Esophagus (tissue), 2 donors: ENCODE measurements around the gene CYTH2. TPM values are rescaled to one million over a fixed set of nuclear protein-coding genes. Genes with fewer than 3 reads are reported as not detected.

Experiments
- H3K27ac ChIP-seq, 2 donors: one replicate each; pipeline ENCODE4 v1.5.1; 2013; ENCODE audit warnings: low read depth in 2 of 2, mild to moderate bottlenecking in 2 of 2, inconsistent platforms in 1 of 2, low read length in 1 of 2, moderate library complexity in 1 of 2
- H3K27me3 ChIP-seq, 2 donors: one replicate each; pipeline ENCODE4 v1.6.1; 2013; ENCODE audit warnings: low read length in 2 of 2, control low read depth in 1 of 2, mild to moderate bottlenecking in 1 of 2; ENCODE audit not compliant: insufficient read depth in 2 of 2, control insufficient read depth in 1 of 2
- H3K36me3 ChIP-seq, 2 donors: one replicate each; pipeline ENCODE4 v1.6.1; 2013; ENCODE audit warnings: low read length in 1 of 2; ENCODE audit not compliant: control insufficient read depth in 2 of 2, insufficient read depth in 2 of 2
- H3K4me1 ChIP-seq, 2 donors: one replicate each; pipeline ENCODE4 v1.6.1; 2013; ENCODE audit warnings: low read length in 1 of 2; ENCODE audit not compliant: control insufficient read depth in 2 of 2, insufficient read depth in 2 of 2
- H3K4me3 ChIP-seq, 2 donors: one replicate each; pipeline ENCODE4 v1.5.1; 2013; ENCODE audit warnings: low read length in 2 of 2, mild to moderate bottlenecking in 2 of 2, low read depth in 1 of 2, moderate library complexity in 1 of 2
- H3K9me3 ChIP-seq, 2 donors: one replicate each; pipeline ENCODE4 v1.6.1; 2013; ENCODE audit warnings: mild to moderate bottlenecking in 2 of 2, low read depth in 1 of 2, low read length in 1 of 2, moderate library complexity in 1 of 2; ENCODE audit not compliant: control insufficient read depth in 2 of 2, insufficient read depth in 1 of 2
- WGBS, 2 donors: extraction: QIAGEN DNeasy Blood & Tissue Kit; methylation state at CpG; one replicate each; pipeline ENCODE4 v1.1.7; 2013; 5-methylcytosine and 5-hydroxymethylcytosine counted together
- polyA plus RNA-seq, 2 donors: library from polyadenylated mRNA; stranded (reverse); fragments of 200-250 nt; gene quantifications; one replicate each; pipeline ENCODE4 v1.2.3, GENCODE V29; 2013
- donor health status: healthy with polysubstance abuse.
- donor health status: Bipolar disorder and iron deficiency.

The CYTH2 gene, protein sequence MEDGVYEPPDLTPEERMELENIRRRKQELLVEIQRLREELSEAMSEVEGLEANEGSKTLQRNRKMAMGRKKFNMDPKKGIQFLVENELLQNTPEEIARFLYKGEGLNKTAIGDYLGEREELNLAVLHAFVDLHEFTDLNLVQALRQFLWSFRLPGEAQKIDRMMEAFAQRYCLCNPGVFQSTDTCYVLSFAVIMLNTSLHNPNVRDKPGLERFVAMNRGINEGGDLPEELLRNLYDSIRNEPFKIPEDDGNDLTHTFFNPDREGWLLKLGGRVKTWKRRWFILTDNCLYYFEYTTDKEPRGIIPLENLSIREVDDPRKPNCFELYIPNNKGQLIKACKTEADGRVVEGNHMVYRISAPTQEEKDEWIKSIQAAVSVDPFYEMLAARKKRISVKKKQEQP
- 10 to 100 TPM; 52.2 to 59.3 TPM for polyA plus RNA-seq

DNA sequence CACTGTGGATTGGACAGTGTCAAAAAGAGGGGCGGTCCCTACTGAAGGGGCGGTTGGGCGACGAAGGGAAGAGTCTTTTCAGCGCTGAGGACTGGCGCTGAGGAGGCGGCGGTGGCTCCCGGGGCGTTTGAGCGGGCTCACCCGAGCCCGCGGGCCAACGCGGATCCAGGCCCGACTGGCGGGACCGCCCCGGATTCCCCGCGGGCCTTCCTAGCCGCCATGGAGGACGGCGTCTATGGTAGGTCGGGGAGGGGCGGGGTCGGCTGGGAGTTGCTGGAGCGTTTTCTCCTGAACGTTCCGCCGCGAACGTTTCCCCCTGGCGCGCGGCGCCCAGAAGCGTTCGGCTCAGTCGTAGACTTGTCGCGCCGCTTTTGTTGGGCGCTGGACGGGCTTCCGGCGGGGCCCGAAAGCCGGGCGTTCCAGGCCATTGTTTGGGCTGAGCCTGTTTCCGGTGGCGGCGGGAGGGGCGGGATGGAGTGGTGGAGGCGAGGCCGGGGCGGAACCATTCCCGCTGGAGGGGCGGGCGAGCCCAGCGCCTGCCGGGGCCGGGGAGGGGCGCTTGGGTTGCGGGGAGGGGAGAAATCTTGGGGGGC is at the start of gene CYTH2:
CYTH2 (plus strand) TSS at position 81 of the 593 bp plus-strand sequence; CDS start at position 220, 139 bp downstream.
- H3K36me3 ChIP-seq, result peaks cover 18 to 35% of the 10 kb centered on the region in 2 donors
- H3K4me1 ChIP-seq, result peaks cover 4 to 10% of the 10 kb centered on the region in 2 donors
- 0 to 1% methylated on average over 65 to 66 of the region's 66 CpGs for WGBS, 2 donors
- H3K27me3 ChIP-seq, result no peaks in the 10 kb centered on the region
- no peaks in the 10 kb centered on the region for H3K9me3 ChIP-seq
- H3K4me3 ChIP-seq, result peak within 1 kb of the TSS; percentile 78 to 92
- H3K27ac ChIP-seq, result peak within 1 kb of the TSS; percentile 97 to 100

DNA sequence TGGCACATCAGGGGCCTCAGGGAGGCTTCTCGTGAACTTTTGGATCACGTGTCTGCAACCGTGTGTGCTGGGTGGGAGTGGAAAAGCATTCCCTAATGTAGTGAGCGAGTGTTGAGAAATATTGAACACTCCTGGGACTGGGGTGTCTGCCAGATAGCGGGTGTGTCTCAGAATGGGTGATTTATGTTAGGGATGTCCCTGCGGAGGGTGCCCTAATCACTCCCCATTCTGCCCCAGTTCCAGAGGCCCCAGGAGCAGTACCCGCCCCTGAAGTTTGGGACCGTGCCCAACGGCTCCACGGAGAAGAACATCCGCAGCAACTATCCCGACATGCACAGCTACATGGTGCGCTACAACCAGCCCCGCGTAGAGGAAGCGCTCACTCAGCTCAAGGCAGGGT is 47.6 kb upstream of the CYTH2 start:
- Histone ChIP-seq H3K4me3 (no peak overlapping the region), H3K27ac (no peak overlapping the region), H3K4me1 (peaks cover 2 to 3% of the 10 kb centered on the region in 2 donors), H3K36me3 (no peaks in the 10 kb centered on the region), H3K9me3 (no peaks in the 10 kb centered on the region), H3K27me3 (no peaks in the 10 kb centered on the region)
- 58 to 67% methylated on average over 16 of the region's 16 CpGs for WGBS, 2 donors

DNA sequence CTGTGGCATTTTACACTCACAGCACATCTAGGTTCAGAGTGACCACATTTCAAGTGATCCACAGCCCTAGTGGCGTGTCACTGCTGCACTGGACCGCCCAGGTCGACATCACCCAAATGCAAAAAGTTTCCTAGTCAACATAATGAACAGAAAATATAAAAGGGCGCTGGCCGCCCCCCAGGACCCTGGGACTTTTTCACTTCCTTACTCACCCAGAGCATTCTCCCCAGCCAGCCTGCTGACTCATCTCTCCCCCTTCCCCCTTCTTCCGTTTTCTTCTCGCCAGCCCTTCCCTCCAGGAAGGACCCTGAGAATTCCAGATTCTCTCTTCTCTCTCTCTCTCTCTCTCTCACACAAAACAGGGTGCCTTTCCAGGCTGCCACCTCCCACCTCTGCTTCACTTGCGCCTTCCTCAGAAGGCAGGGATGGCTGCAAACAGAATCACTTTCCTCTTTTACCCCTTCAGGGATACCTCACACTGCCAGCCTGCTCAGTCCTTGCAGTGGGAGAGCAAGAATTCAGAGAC is 44.4 kb upstream of the CYTH2 start:
- Histone ChIP-seq H3K27me3 (no peaks in the 10 kb centered on the region), H3K27ac (no peak overlapping the region), H3K36me3 (no peaks in the 10 kb centered on the region), H3K4me1 (peaks cover 2 to 3% of the 10 kb centered on the region in 2 donors), H3K4me3 (no peak overlapping the region), H3K9me3 (no peaks in the 10 kb centered on the region)
- WGBS, 2 donors, result 30 to 38% methylated on average over 8 of the region's 8 CpGs

DNA sequence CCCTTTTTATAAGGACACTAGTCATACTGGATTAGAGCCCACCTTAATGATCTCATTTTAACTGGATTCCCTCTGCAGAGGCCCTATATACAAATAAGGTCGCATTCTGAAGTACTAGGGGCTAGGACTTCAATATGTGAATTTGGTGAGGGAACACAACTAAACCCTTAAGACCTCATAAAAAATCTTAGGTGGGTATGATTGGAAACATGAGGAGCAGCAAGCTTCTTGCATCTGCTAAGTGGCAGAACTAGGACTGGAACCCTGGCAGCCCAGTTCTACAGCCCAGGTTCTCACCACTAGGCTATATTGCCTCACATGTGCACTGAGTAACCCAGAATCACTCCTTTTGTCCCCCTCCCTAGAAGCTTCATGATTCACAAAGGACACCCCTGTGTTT is 40.5 kb upstream of the CYTH2 start:
- H3K27ac ChIP-seq, result no peak overlapping the region
- WGBS, 2 donors, result 85 to 93% methylated on average over 1 of the region's 1 CpG
- H3K4me1 ChIP-seq, result no peaks in the 10 kb centered on the region
- H3K9me3 ChIP-seq, result no peaks in the 10 kb centered on the region
- no peaks in the 10 kb centered on the region for H3K27me3 ChIP-seq
- H3K4me3 ChIP-seq, result no peak overlapping the region
- H3K36me3 ChIP-seq, result no peaks in the 10 kb centered on the region

DNA sequence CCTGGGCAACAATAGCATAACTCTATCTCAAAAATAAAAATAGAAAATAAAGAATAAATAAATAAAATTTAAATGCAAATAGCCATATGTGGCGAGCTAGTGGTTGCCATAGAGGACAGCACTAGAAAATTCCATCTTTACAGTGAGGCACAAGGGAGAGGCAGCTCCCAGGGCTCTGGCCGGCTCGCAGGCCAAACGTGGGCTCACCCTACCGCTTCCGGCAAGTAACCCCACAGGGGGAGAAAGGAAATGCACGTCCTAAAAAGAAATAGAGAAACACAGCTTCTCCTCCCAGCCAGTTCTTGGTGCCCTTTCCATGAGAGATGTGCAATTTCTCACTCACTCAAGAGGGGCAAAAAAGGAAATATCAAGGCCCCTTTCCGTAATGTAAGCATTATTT is 35.8 kb upstream of the CYTH2 start:
- Histone ChIP-seq H3K27me3 (no peaks in the 10 kb centered on the region), H3K36me3 (no peaks in the 10 kb centered on the region), H3K9me3 (no peaks in the 10 kb centered on the region), H3K27ac (no peak overlapping the region), H3K4me1 (no peaks in the 10 kb centered on the region), H3K4me3 (no peak overlapping the region)
- WGBS, 2 donors, result 79 to 80% methylated on average over 8 of the region's 8 CpGs

DNA sequence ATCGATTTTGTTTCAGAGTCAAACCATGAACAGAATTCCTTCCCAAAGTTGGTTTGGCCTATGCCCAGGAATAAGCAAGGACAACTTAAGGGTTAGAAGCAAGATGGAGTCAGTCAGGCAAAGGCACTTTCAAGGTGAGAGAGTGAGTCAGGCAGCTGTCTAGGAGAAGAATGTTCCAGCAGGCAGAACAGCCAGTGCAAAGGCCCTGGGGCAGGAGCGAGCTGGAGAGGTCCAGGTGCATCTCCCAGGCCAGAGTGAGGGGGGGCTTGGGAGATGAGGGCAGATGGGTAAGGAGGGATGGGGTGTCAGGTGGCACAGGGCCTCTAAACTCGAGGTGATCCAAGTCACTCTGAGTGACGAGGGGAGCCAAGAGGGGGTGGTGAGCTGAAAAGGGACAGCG is 32.6 kb upstream of the CYTH2 start:
- WGBS, 2 donors, result 75 to 87% methylated on average over 5 of the region's 5 CpGs
- no peaks in the 10 kb centered on the region for H3K27me3 ChIP-seq
- H3K9me3 ChIP-seq, result no peaks in the 10 kb centered on the region
- no peaks in the 10 kb centered on the region for H3K36me3 ChIP-seq
- no peak overlapping the region for H3K4me3 ChIP-seq
- no peak overlapping the region for H3K27ac ChIP-seq
- H3K4me1 ChIP-seq, result no peaks in the 10 kb centered on the region

DNA sequence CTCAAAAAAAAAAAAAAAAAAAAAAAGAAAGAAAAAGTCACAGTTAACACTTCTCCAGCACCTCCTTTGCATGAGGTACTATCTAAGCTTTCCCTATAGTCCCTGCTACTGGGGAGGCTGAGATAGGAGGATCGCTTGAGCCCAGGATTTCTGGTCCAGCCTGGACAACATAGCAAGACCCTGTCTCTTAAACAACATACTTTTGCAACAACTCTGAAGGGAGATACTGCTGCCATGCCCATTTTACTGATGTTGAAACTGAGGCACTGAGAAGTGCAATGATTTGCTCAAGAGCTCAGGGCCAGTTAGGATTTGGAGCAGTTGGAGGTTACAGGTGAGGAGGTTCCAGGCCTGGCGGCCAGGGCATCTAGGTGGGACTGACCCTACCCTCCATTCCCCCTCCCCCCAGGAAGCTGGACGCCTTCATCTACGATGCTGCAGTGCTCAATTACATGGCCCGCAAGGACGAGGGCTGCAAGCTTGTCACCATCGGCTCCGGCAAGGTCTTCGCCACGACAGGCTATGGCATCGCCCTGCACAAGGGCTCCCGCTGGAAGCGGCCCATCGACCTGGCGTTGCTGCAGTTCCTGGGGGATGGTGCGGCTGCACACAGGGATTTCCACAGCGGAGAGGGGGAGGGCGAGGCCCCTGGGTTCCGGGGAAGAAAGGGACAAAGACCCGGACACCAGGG is 27.7 kb upstream of the CYTH2 start:
- 96 to 97% methylated on average over 20 of the region's 20 CpGs for WGBS, 2 donors
- Histone ChIP-seq H3K4me3 (no peak overlapping the region), H3K9me3 (no peaks in the 10 kb centered on the region), H3K27me3 (peaks cover 0 to 4% of the 10 kb centered on the region in 2 donors), H3K4me1 (peaks cover 3 to 5% of the 10 kb centered on the region in 2 donors), H3K27ac (no peak overlapping the region), H3K36me3 (no peaks in the 10 kb centered on the region)

DNA sequence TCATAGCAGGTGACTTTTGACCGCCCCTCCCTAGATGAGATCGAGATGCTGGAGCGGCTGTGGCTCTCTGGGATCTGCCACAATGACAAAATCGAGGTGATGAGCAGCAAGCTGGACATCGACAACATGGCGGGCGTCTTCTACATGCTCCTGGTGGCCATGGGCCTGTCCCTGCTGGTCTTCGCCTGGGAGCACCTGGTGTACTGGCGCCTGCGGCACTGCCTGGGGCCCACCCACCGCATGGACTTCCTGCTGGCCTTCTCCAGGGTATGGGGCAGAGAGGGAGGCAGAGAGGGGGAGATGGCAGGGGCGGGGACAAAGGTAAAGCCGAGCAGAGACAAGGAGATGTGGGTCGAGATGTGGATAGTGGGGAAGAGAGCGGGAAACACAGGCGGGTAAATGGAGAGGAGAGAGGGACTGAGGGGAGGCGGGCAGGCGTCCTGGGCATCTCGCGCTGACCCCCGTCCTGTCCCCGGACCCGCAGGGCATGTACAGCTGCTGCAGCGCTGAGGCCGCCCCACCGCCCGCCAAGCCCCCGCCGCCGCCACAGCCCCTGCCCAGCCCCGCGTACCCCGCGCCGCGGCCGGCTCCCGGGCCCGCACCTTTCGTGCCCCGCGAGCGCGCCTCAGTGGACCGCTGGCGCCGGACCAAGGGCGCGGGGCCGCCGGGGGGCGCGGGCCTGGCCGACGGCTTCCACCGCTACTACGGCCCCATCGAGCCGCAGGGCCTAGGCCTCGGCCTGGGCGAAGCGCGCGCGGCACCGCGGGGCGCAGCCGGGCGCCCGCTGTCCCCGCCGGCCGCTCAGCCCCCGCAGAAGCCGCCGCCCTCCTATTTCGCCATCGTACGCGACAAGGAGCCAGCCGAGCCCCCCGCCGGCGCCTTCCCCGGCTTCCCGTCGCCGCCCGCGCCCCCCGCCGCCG is 26.8 kb upstream of the CYTH2 start:
- WGBS, 2 donors, result 36 to 38% methylated on average over 47 to 94 of the region's 94 CpGs
- peak overlapping the region in 1 of 2 donors; percentile 43 for H3K4me3 ChIP-seq

DNA sequence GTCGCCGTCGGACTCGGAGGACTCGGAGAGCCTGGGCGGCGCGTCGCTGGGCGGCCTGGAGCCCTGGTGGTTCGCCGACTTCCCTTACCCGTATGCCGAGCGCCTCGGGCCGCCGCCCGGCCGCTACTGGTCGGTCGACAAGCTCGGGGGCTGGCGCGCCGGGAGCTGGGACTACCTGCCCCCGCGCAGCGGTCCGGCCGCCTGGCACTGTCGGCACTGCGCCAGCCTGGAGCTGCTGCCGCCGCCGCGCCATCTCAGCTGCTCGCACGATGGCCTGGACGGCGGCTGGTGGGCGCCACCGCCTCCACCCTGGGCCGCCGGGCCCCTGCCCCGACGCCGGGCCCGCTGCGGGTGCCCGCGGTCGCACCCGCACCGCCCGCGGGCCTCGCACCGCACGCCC is 25.9 kb upstream of the CYTH2 start:
- H3K27me3 ChIP-seq, result peaks cover 0 to 4% of the 10 kb centered on the region in 2 donors
- 2 to 3% methylated on average over 27 to 60 of the region's 60 CpGs for WGBS, 2 donors

More for the DNA sequence above, 26.8 kb upstream of the CYTH2 start:
- Histone ChIP-seq H3K36me3 (no peaks in the 10 kb centered on the region), H3K9me3 (no peaks in the 10 kb centered on the region), H3K4me1 (peaks cover 3 to 6% of the 10 kb centered on the region in 2 donors), H3K27ac (no peak overlapping the region), H3K27me3 (peaks cover 0 to 4% of the 10 kb centered on the region in 2 donors)

More for the DNA sequence above, 25.9 kb upstream of the CYTH2 start:
- H3K36me3 ChIP-seq, result no peaks in the 10 kb centered on the region
- H3K4me1 ChIP-seq, result peaks cover 3 to 6% of the 10 kb centered on the region in 2 donors
- H3K4me3 ChIP-seq, result peak overlapping the region; percentile 25 to 43
- no peaks in the 10 kb centered on the region for H3K9me3 ChIP-seq
- no peak overlapping the region for H3K27ac ChIP-seq
